Heart left ventricle (tissue), 16 donors: Measurements from ENCODE around the gene ZAP70. TPM values are rescaled to one million over a fixed set of nuclear protein-coding genes. Genes with fewer than 3 reads are reported as not detected.

Source experiments
- ATAC-seq, 4 donors: fragments of 200-7000 bp; cut with Tn5 transposase; one replicate each; pipeline ENCODE4 v1.9.1; 2020 to 2022; ENCODE audit warnings: moderate library complexity in 4 of 4, mild to moderate bottlenecking in 3 of 4, moderate number of reproducible peaks in 1 of 4
- DNase-seq, 5 donors: peaks; one replicate each; pipeline ENCODE4 v3.0.0-alpha.2; 2020
- H3K27ac ChIP-seq, 12 donors: fragments of 200-600 bp; sonication (generic) in 4 of 12; one replicate each; pipeline versions ENCODE4 v1.5.0 to v1.8.0; 2016 to 2022; ENCODE audit warnings: mild to moderate bottlenecking in 2 of 12
- H3K27me3 ChIP-seq, 9 donors: fragments of 200-600 bp; sonication (generic) in 2 of 9; one replicate each; pipeline versions ENCODE4 v1.5.1 to v1.8.0; 2016 to 2022; ENCODE audit warnings: mild to moderate bottlenecking in 3 of 9
- H3K36me3 ChIP-seq, 9 donors: fragments of 200-600 bp; sonication (generic) in 2 of 9; one replicate each; pipeline versions ENCODE4 v1.5.0 to v1.8.0; 2018 to 2022; ENCODE audit warnings: mild to moderate bottlenecking in 2 of 9
- H3K4me1 ChIP-seq, 12 donors: fragments of 200-600 bp; sonication (generic) in 4 of 12; one replicate each; pipeline versions ENCODE4 v1.5.0 to v1.8.0; 2016 to 2022; ENCODE audit warnings: mild to moderate bottlenecking in 3 of 12
- H3K4me3 ChIP-seq, 12 donors: fragments of 200-600 bp; sonication (generic) in 4 of 12; one replicate each; pipeline versions ENCODE4 v1.5.0 to v1.8.0; 2017 to 2022; ENCODE audit warnings: mild to moderate bottlenecking in 9 of 12, moderate library complexity in 4 of 12
- H3K9me3 ChIP-seq, 12 donors: fragments of 200-600 bp; sonication (generic) in 4 of 12; one replicate each; pipeline versions ENCODE4 v1.5.0 to v1.8.0; 2016 to 2022; ENCODE audit warnings: mild to moderate bottlenecking in 1 of 12
- CTCF ChIP-seq, 12 donors: fragments of 200-600 bp; sonication (generic) in 4 of 12; IDR thresholded peaks; one replicate each; pipeline versions ENCODE4 v1.5.0 to v1.8.0; 2018 to 2022; ENCODE audit warnings: antibody characterized with exemption in 12 of 12, mild to moderate bottlenecking in 5 of 12
- POLR2A ChIP-seq, 2 donors: fragments of 450-650 bp; IDR thresholded peaks; one replicate each; pipeline ENCODE4 v1.6.1; 2017; ENCODE audit warnings: antibody characterized with exemption in 2 of 2, mild to moderate bottlenecking in 2 of 2, moderate library complexity in 2 of 2
- WGBS, 4 donors: extraction: QIAGEN DNeasy Blood & Tissue Kit in 2 of 4; methylation state at CpG; one replicate each; pipeline versions ENCODE4 v1.1.5 to v1.1.7; 2013 to 2018; 5-methylcytosine and 5-hydroxymethylcytosine counted together
- intact Hi-C, 10 donors: fragments of 100-400 bp; cut with DNase I; formaldehyde crosslinking; loops; one replicate each; pipeline versions ENCODE4 v1.11.1 to v1.14.2; 2022
- polyA plus RNA-seq, 2 donors: library from polyadenylated mRNA; stranded (reverse); fragments of 200-250 nt; gene quantifications; one replicate each; pipeline ENCODE4 v1.2.3, GENCODE V29; 2013
- total RNA-seq, 9 donors: library from RNA; depleted of rRNA in 2 of 9; stranded (reverse); fragments of >200 nt in 2 of 9; fragmentation: NEBNext Ultra II Directional in 3 of 9; extraction: Animal tissue kit (Norgen Biotek cat#: 25700) in 3 of 9; gene quantifications; one replicate each; pipeline versions ENCODE4 v1.1.0 to v1.2.4, GENCODE V29; 2016 to 2023
- donor health status: ischemic (EF 13 %, LVEDD 7.1; RV severe dilation, severe dysfunction).
- donor health status: healthy with polysubstance abuse.
- donor health status: DM: no; HTN: yes; CAD: no.
- donor health status: DM: no; HTN: no; CAD: no.
- donor health status: ischemic (EF 25% LVEDD 6.9; RV normal size, moderate dysfunction).
- donor health status: ischemic (EF 25% LVEDD 5.7; RV mildly dilated, moderate dysfunction).
- donor health status: healthy.
- donor health status: DM: yes; HTN: yes; CAD: no.
- donor health status: ischemic (EF 35%, LVEDD 5.7; RV mildly dilated, moderate dysfunction).
- donor health status: nonischemic (EF 11% LVEDD 7.7; RV severe dilation, severe dysfunction).
- donor health status: DM: yes; HTN: yes; CAD: no.
- donor health status: PGD.
- donor health status: ischemic (EF 29% LVEDD 5.4; RV normal size, mild dysfunction).
- donor health status: nonischemic (EF 23%, LVEDD 6.1; RV moderate dilation, normal function).

The ZAP70 gene
- total and polyA plus RNA-seq, 11 donors: 0.16 to 13.5 (median 0.70) TPM; not detected in 1

DNA sequence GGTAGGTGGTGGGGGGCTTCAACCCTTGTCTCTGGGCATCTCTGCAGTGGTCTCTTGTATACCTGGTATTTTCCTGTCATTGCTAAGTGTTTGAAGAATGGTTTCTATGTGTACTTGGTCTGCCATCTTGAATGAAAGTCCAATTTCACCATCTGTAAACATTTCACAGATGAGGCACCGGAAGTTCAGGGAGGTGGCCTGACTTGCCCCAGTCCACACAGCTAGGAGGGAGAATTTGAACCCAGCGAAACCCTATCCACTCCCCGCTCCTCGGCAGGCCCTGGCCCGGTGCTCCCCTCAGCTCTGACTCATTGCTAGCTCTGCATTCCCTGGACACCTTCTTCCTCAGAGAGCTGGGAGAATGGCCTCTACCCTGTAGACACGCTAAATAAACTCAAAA is 30.5 kb downstream of the ZAP70 start:
- no peak for ATAC-seq
- intact Hi-C loops: loop anchor here in 1 of 10 donors (5.0 kb wide), 1 partner anchor 42 kb away; no protein-coding TSS in a partner anchor
- Histone ChIP-seq H3K27ac (no peak overlapping the region), H3K4me1 (peaks cover 0 to 48% (median 10%) of the 10 kb centered on the region in 12 donors), H3K36me3 (peaks cover 0 to 4% (median 0%) of the 10 kb centered on the region in 9 donors), H3K9me3 (no peaks in the 10 kb centered on the region), H3K27me3 (no peaks in the 10 kb centered on the region), H3K4me3 (no peak overlapping the region)
- no peak for TF ChIP-seq POLR2A (IDR thresholded peaks at IDR 0.05)
- no peak for TF ChIP-seq CTCF (IDR thresholded peaks at IDR 0.05)
- WGBS, 4 donors: 96 to 99% (median 99%) methylated on average over 6 of the region's 6 CpGs
- peak in 1 of 5 donors; percentile 0 for DNase-seq

DNA sequence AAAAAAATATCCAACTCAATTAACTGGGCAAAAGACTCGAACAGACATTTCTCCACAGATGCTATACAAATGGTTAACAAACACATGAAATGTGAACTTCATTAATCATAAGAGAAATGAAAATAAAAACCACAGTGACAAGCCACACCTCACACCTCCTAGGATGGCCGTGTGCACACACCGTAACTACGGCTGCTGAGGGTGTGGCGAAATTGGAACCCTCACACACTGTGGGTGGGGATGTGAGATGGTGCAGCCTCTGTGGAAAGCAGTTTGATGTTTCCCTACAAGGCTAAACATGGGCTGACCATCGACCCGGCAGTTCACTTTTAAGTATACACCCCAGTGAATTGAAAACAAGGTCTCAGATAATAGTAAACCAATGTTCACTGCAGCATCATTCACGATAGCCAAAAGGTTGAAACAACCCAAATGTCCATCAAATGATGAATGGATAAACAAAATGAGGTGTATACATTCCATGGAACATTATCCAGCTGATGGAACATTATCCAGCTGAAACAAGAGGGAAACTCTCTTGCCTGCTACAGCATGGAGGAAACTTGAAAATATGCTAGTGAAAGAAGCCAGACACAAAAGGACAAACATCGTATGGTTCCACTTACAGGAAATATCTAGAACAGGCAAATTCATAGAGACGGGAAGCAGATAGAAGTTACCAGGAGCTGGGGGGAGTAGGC is 32.2 kb downstream of the ZAP70 start:
- TF ChIP-seq POLR2A (IDR thresholded peaks at IDR 0.05): no peak
- TF ChIP-seq CTCF (IDR thresholded peaks at IDR 0.05): no peak
- H3K27ac ChIP-seq: peak overlapping the region in 1 of 12 donors; percentile 15
- intact Hi-C loops: loop anchor here in 5 of 10 donors (2.0 to 5.0 kb wide), 4 partner anchors 33 to 43 kb away; partner anchors contain the start of gene ZAP70 (in 2 of the 5)

GRCh38 chr2:97747285-97747684 is 33.9 kb downstream of the ZAP70 start:
- no peak for DNase-seq
- intact Hi-C loops: loop anchor here in 5 of 10 donors (2.0 to 5.0 kb wide), 4 partner anchors 35 to 45 kb away; partner anchors contain the start of gene ZAP70 (in 2 of the 5)
- no peak for ATAC-seq
- H3K36me3 ChIP-seq: peaks cover 0 to 11% (median 2%) of the 10 kb centered on the region in 9 donors
- H3K27me3 ChIP-seq: no peaks in the 10 kb centered on the region
- H3K27ac ChIP-seq: no peak overlapping the region
- no peaks in the 10 kb centered on the region for H3K9me3 ChIP-seq
- H3K4me3 ChIP-seq: no peak overlapping the region
- TF ChIP-seq CTCF (IDR thresholded peaks at IDR 0.05) (no peak), POLR2A (IDR thresholded peaks at IDR 0.05) (no peak)
- WGBS, 4 donors: 61 to 78% (median 72%) methylated on average over 3 of the region's 3 CpGs
- peaks cover 0 to 29% (median 9%) of the 10 kb centered on the region in 12 donors for H3K4me1 ChIP-seq

More for the DNA sequence above, 32.2 kb downstream of the ZAP70 start:
- peak in 1 of 5 donors; percentile 21 for DNase-seq
- no peak overlapping the region for H3K4me3 ChIP-seq
- WGBS, 4 donors: 74 to 80% (median 75%) methylated on average over 10 of the region's 10 CpGs
- H3K9me3 ChIP-seq: no peaks in the 10 kb centered on the region
- H3K4me1 ChIP-seq: peaks cover 0 to 45% (median 10%) of the 10 kb centered on the region in 12 donors
- H3K36me3 ChIP-seq: peaks cover 0 to 7% (median 0%) of the 10 kb centered on the region in 9 donors
- ATAC-seq: no peak
- no peaks in the 10 kb centered on the region for H3K27me3 ChIP-seq

DNA sequence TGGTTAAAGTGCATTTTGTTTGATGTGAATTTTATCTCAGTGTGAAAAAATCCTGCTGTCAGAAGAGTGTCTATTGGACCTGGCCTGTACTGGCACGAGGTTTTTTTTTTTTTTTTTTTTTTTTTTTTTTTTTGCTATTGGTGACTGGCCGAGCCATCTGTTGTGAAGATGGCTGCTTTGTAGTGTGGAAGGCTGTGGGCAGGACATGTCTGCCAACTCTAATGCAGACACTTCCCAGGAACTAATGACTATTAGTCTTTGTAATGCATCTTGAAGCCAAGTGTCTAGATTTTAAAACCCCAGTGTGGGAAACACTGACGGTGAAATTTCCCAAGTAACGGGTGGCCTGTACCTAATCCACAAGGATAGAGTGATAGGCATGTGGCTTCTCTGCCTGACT is 34.3 kb downstream of the ZAP70 start:
- peak in 2 of 4 donors; percentile 19 to 74 for ATAC-seq
- 71 to 79% (median 75%) methylated on average over 4 of the region's 4 CpGs for WGBS, 4 donors
- Histone ChIP-seq H3K4me1 (peaks cover 0 to 27% (median 7%) of the 10 kb centered on the region in 12 donors), H3K27ac (no peak overlapping the region), H3K36me3 (peaks cover 0 to 11% (median 3%) of the 10 kb centered on the region in 9 donors), H3K27me3 (no peaks in the 10 kb centered on the region), H3K4me3 (no peak overlapping the region), H3K9me3 (no peaks in the 10 kb centered on the region)
- intact Hi-C loops: loop anchor here in 7 of 10 donors (2.0 to 5.0 kb wide), 6 partner anchors 35 to 47 kb away; partner anchors contain the start of gene ZAP70 (in 2 of the 7)
- DNase-seq: peak in 1 of 5 donors; percentile 29
- TF ChIP-seq CTCF (IDR thresholded peaks at IDR 0.05) (no peak), POLR2A (IDR thresholded peaks at IDR 0.05) (no peak)
